ENCODE results near the gene PEG3. TPM values are rescaled to one million over a fixed set of nuclear protein-coding genes. Genes with fewer than 3 reads are reported as not detected.

PEG3 gene
- total and polyA plus RNA-seq, 12 donors: 1.8 to 10.3 (median 7.5) TPM

DNA sequence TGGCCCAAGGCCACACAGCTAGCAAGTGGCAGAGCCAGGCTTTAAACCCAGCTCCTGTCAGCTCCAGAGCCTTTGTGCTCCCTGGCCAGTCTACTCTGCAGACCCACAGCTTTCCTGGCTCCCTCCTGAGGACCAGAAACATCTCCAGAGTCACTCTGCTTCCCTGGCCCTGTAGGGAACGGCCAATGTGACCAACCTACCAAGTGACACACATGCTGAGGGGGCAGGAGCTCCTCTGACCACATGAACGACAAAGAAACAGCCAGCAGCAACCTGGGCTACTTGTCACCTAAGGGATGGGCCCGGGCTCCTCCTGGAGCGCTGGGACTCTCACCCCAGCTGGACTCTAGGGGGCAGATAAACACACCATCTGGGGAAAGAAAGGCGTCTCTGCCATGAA lies 19.3 kb downstream of the PEG3 start:
- H3K9me3 ChIP-seq: peaks cover 0 to 29% (median 0%) of the 10 kb centered on the region in 11 donors
- H3K27me3 ChIP-seq: no peaks in the 10 kb centered on the region
- TF ChIP-seq, protein P1, sequence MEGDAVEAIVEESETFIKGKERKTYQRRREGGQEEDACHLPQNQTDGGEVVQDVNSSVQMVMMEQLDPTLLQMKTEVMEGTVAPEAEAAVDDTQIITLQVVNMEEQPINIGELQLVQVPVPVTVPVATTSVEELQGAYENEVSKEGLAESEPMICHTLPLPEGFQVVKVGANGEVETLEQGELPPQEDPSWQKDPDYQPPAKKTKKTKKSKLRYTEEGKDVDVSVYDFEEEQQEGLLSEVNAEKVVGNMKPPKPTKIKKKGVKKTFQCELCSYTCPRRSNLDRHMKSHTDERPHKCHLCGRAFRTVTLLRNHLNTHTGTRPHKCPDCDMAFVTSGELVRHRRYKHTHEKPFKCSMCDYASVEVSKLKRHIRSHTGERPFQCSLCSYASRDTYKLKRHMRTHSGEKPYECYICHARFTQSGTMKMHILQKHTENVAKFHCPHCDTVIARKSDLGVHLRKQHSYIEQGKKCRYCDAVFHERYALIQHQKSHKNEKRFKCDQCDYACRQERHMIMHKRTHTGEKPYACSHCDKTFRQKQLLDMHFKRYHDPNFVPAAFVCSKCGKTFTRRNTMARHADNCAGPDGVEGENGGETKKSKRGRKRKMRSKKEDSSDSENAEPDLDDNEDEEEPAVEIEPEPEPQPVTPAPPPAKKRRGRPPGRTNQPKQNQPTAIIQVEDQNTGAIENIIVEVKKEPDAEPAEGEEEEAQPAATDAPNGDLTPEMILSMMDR (IDR thresholded peaks at IDR 0.05): no peak
- no peak overlapping the region for H3K4me3 ChIP-seq
- DNase-seq (no peak), ATAC-seq (no peak)
- 63 to 67% methylated on average over 5 of the region's 5 CpGs for WGBS, 2 donors
- no peaks in the 10 kb centered on the region for H3K4me1 ChIP-seq
- H3K36me3 ChIP-seq: peaks cover 0 to 67% (median 0%) of the 10 kb centered on the region in 9 donors
- intact Hi-C loops (cut with DNase I): no loop called here
- H3K27ac ChIP-seq: no peak overlapping the region

DNA sequence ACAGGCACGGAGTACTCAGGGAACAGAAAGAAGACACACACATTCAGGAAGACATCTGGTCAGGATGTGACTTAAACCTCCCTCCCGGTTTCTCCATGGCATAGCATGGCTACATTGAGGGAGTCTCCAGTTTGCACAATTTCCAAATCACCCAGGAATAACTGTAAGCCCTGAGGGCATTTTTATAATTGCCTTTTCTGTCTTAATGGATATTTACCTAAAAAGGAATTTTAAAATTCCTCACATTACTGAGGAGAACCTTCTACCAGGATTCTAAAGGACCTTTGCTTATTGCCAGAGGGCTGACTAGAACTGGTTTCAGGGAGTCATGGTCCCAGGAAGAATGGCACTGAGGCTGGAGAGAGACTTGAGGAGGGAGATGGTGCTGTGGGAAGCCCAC lies 21.4 kb downstream of the PEG3 start:
- Histone ChIP-seq H3K27ac (no peak overlapping the region), H3K4me3 (no peak overlapping the region), H3K4me1 (no peaks in the 10 kb centered on the region), H3K9me3 (peaks cover 0 to 37% (median 0%) of the 10 kb centered on the region in 11 donors), H3K36me3 (peaks cover 0 to 67% (median 0%) of the 10 kb centered on the region in 9 donors), H3K27me3 (no peaks in the 10 kb centered on the region)
- DNase-seq (no peak), ATAC-seq (no peak)
- TF ChIP-seq, protein P1 (IDR thresholded peaks at IDR 0.05): no peak
- intact Hi-C loops (cut with DNase I): no loop called here
- 70 to 74% methylated on average over 2 of the region's 2 CpGs for WGBS, 2 donors

DNA sequence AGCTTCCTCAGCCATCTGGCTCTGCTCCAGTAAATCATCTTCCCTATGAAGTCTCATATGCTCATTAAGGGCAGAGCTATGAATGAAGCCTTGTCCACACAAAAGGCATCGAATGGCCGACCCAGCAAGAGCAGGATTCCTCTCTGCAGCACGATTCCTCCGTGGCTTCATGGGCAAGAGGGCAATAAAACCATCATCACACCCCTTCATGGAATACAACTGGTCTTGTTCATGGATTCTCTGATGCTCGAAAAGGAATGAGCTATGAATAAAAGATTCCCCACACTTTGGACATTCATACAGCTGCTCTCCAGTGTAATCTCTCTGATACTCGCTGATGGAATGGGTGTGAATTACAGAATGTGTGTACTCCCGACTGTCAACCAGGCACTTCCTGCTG lies 25.9 kb downstream of the PEG3 start:
- Histone ChIP-seq H3K4me1 (no peaks in the 10 kb centered on the region), H3K4me3 (no peak overlapping the region), H3K27me3 (no peaks in the 10 kb centered on the region), H3K9me3 (peaks cover 0 to 28% (median 0%) of the 10 kb centered on the region in 11 donors), H3K36me3 (peaks cover 0 to 30% (median 0%) of the 10 kb centered on the region in 9 donors), H3K27ac (no peak overlapping the region)
- TF ChIP-seq, protein P1 (IDR thresholded peaks at IDR 0.05): no peak
- WGBS, 2 donors: 79 to 87% methylated on average over 7 of the region's 7 CpGs
- ATAC-seq (no peak), DNase-seq (no peak)
- intact Hi-C loops (cut with DNase I): no loop called here

DNA sequence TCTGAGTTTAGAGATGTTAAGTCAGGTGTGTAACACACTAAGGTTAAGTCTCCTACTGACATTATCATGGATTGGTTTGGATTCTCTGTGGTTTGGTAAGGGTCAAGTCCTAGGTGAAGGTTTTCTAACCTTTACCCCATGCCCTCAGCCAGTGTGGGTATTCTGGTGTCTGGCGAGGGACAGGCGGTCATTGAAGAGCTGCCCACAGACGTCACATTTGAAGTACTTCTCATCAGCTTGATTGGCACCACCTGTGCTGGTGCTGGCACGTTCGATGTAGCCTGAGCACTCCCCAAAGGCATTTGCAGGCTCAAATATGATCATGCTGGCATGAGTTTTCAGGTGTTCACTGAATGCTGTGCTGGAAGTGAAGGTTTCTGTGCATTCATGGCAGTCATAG lies 27.0 kb downstream of the PEG3 start:
- Histone ChIP-seq H3K4me1 (no peaks in the 10 kb centered on the region), H3K27ac (no peak overlapping the region), H3K27me3 (no peaks in the 10 kb centered on the region), H3K36me3 (peaks cover 0 to 20% (median 0%) of the 10 kb centered on the region in 9 donors), H3K9me3 (peaks cover 0 to 28% (median 0%) of the 10 kb centered on the region in 11 donors), H3K4me3 (no peak overlapping the region)
- 78 to 86% methylated on average over 5 of the region's 5 CpGs for whole genome bisulfite sequencing, 2 donors
- DNase-seq: no peak
- intact Hi-C loops (cut with DNase I): no loop called here
- no peak for ATAC-seq
- TF ChIP-seq, protein P1 (IDR thresholded peaks at IDR 0.05): no peak

Measured in heart right ventricle (tissue), 16 donors.